GM23338 (cell line): ENCODE results near the gene CRTC3.
A peak's percentile ranks its signal among the peaks of the same experiment; 100 is the strongest.

Experiments
- POLR2AphosphoS5 ChIP-seq: IDR thresholded peaks from 2 replicates; pipeline ENCODE4 v1.6.1; 2016; ENCODE audit warnings: antibody characterized with exemption, low read depth
- TF ChIP-seq, protein P1 (sequence below), 2 experiments: fragments of 200-600 bp in 1 of 2; sonication (generic) in 1 of 2; conservative IDR thresholded peaks; 2 replicates each; pipeline versions ENCODE4 v1.5.1 to v1.6.1; 2016 to 2017; ENCODE audit warnings: antibody characterized with exemption in 2 of 2, low read depth in 2 of 2, mild to moderate bottlenecking in 2 of 2, moderate library complexity in 1 of 2

DNA sequence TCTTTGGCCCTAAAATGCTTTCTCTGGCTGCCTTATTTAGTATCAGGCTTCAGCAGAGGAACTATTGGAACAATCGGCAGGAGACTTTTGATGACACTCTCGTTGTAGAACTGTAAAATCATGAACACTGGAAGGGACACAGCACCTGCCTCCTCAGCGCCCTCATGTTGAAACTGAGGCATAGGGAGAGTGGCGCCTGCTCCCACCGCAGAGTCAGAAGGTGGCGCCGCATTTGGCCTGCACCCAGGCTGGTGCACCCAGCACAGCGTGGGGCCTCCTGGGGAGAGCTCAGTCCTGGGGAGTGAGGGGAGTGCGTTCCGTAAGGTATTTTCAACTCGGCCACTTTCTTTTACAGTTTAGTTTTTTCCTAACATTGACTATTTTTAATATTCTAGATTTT lies 109.2 kb downstream of the CRTC3 start:
- TF ChIP-seq, protein P1, sequence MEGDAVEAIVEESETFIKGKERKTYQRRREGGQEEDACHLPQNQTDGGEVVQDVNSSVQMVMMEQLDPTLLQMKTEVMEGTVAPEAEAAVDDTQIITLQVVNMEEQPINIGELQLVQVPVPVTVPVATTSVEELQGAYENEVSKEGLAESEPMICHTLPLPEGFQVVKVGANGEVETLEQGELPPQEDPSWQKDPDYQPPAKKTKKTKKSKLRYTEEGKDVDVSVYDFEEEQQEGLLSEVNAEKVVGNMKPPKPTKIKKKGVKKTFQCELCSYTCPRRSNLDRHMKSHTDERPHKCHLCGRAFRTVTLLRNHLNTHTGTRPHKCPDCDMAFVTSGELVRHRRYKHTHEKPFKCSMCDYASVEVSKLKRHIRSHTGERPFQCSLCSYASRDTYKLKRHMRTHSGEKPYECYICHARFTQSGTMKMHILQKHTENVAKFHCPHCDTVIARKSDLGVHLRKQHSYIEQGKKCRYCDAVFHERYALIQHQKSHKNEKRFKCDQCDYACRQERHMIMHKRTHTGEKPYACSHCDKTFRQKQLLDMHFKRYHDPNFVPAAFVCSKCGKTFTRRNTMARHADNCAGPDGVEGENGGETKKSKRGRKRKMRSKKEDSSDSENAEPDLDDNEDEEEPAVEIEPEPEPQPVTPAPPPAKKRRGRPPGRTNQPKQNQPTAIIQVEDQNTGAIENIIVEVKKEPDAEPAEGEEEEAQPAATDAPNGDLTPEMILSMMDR (conservative IDR thresholded peaks at IDR 0.05; ENCODE audit: low read depth in 2 of 2) = peak; percentile 20 to 60; a peak in 3 of 4 replicates
- no peak for TF ChIP-seq POLR2AphosphoS5
